GM12892 (cell line): ENCODE results near the gene NAA16.
"Not testable (repeated sequence)": the region's sequence is repeated elsewhere in the genome, so short reads cannot be mapped to it uniquely, and the experiment has no call there.

ENCODE experiments used
- DNase-seq: peaks from one replicate; pipeline ENCODE4 v3.0.0; 2011; ENCODE audit not compliant: insufficient read length
- FAIRE-seq: peaks from 2 replicates; lab custom pipeline; 2011; peaks lifted over from hg19 to GRCh38; lab: Jason Lieb, UNC
- POLR2A ChIP-seq: IDR thresholded peaks from 2 replicates; pipeline ENCODE4 v1.6.1; 2011; ENCODE audit warnings: low read depth, low read length, control low read depth
- POLR2AphosphoS5 ChIP-seq: IDR thresholded peaks from 2 replicates; pipeline ENCODE4 v1.6.1; 2011; ENCODE audit warnings: low read depth, low read length, control low read depth
- TAF1 ChIP-seq: IDR thresholded peaks from 2 replicates; pipeline ENCODE4 v1.6.1; 2011; ENCODE audit warnings: low read depth, mild to moderate bottlenecking, control low read depth, low read length, borderline replicate concordance

NAA16 gene

GRCh38 chr13:41418731-41419130, 107.7 kb downstream of the NAA16 start:
- FAIRE-seq (no peak), DNase-seq (no peak)
- no peak for TF ChIP-seq POLR2AphosphoS5
- no peak for TF ChIP-seq POLR2A
- no peak for TF ChIP-seq TAF1

GRCh38 chr13:41419206-41419605, 108.1 kb downstream of the NAA16 start:
- DNase-seq (no peak), FAIRE-seq (no peak)
- no peak for TF ChIP-seq TAF1
- TF ChIP-seq POLR2A = no peak
- no peak for TF ChIP-seq POLR2AphosphoS5

DNA sequence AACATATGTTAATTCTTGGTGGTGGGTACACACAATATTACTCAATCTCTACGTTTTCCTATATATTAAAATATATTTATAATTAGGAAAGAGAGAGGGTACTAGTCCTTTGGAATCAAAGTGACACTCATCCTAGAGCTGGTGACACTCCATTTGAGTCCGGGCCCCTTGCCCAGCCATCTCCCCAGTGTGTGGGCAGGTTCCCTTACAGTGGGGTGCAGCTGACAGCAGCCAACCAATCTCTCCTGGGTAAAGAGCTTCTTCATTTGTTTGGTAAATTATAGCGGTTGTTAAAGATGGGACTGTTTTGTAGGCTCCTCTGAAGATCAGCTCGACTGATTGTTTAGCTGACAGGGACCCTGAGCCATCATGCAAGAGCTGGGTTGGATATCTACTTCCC, 109.1 kb downstream of the NAA16 start:
- no peak for TF ChIP-seq TAF1
- TF ChIP-seq POLR2A = no peak
- TF ChIP-seq POLR2AphosphoS5 = no peak
- FAIRE-seq (no peak), DNase-seq (no peak)

- not testable (repeated sequence) for DNase-seq, FAIRE-seq
These were observed 110.3 kb downstream of the NAA16 start for GRCh38 chr13:41421330-41421729.

GRCh38 chr13:41421983-41422382, 110.9 kb downstream of the NAA16 start:
- FAIRE-seq, DNase-seq: not testable (repeated sequence)

- not testable (repeated sequence) for DNase-seq
These were observed 112.2 kb downstream of the NAA16 start for GRCh38 chr13:41423259-41423658.

DNA sequence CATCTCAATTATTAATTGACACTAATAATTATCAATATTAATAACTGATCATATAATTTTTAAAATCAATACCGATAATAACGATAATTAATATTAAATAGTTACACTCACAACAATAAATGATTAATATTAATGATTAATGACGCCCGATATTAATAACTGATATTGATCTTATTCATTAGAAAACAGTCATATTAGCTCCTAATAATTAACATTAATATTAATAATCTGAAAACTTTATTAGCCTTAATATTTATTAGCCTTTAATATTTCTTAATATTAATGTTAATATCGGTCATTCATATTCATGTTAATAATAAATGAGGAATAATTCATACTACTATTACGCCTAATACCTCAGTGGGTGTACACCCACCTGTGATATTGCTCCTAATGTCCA, 113.6 kb downstream of the NAA16 start:
- DNase-seq, FAIRE-seq: not testable (repeated sequence)

More at GRCh38 chr13:41423259-41423658, 112.2 kb downstream of the NAA16 start:
- not testable (repeated sequence) for FAIRE-seq

- TF ChIP-seq POLR2AphosphoS5 (no peak), TAF1 (no peak), POLR2A (no peak)
- FAIRE-seq (no peak), DNase-seq (no peak)
These were observed 115.0 kb downstream of the NAA16 start for GRCh38 chr13:41426047-41426446.
